Smooth muscle cell (in vitro differentiated cells): ENCODE measurements around the gene ALG14. TPM values are rescaled to one million over a fixed set of nuclear protein-coding genes. Genes with fewer than 3 reads are reported as not detected.

Source experiments
- DNase-seq: peaks from one replicate; lab custom pipeline; 2025; ENCODE audit not compliant: unreplicated experiment; lab: John Stamatoyannopoulos, UW
- H2AFZ ChIP-seq: fragments of 200-600 bp; sonication (generic); 2 replicates; pipeline ENCODE4 v1.6.0; 2016; ENCODE audit warnings: antibody characterized with exemption, low read depth, mild to moderate bottlenecking
- H3F3A ChIP-seq: fragments of 200-600 bp; sonication (generic); 2 replicates; pipeline ENCODE4 v1.6.0; 2017; ENCODE audit warnings: antibody characterized with exemption, low read depth
- H3K27ac ChIP-seq: fragments of 200-600 bp; sonication (generic); 2 replicates; pipeline ENCODE4 v1.5.1; 2016; ENCODE audit warnings: low read depth, mild to moderate bottlenecking
- H3K27me3 ChIP-seq: fragments of 200-600 bp; sonication (generic); 2 replicates; pipeline ENCODE4 v1.6.1; 2016; ENCODE audit warnings: low read depth, mild to moderate bottlenecking
- H3K36me3 ChIP-seq: fragments of 200-600 bp; sonication (generic); 2 replicates; pipeline ENCODE4 v1.5.1; 2016; ENCODE audit warnings: low read depth
- H3K4me1 ChIP-seq: fragments of 200-600 bp; sonication (generic); 2 replicates; pipeline ENCODE4 v1.5.1; 2016; ENCODE audit warnings: low read depth
- H3K4me2 ChIP-seq: fragments of 200-600 bp; sonication (generic); 2 replicates; pipeline ENCODE4 v1.6.0; 2016; ENCODE audit warnings: mild to moderate bottlenecking
- H3K4me3 ChIP-seq: fragments of 200-600 bp; sonication (generic); 2 replicates; pipeline ENCODE4 v1.5.1; 2016; ENCODE audit warnings: mild to moderate bottlenecking
- H3K79me2 ChIP-seq: fragments of 200-600 bp; sonication (generic); 2 replicates; pipeline ENCODE4 v1.6.0; 2016; ENCODE audit warnings: low read depth, mild to moderate bottlenecking
- H3K9ac ChIP-seq: fragments of 200-600 bp; sonication (generic); 2 replicates; pipeline ENCODE4 v1.6.0; 2016; ENCODE audit warnings: low read depth
- H3K9me3 ChIP-seq: fragments of 200-600 bp; sonication (generic); replicated peaks from 2 replicates; pipeline ENCODE4 v1.5.1; 2016; ENCODE audit warnings: low read depth
- H4K20me1 ChIP-seq: fragments of 200-600 bp; sonication (generic); 2 replicates; pipeline ENCODE4 v1.6.0; 2016; ENCODE audit warnings: low read depth
- WGBS: methylation state at CpG from one replicate; pipeline ENCODE4 v1.1.7; 2016; ENCODE audit warnings: low lambda C conversion rate; 5-methylcytosine and 5-hydroxymethylcytosine counted together
- polyA plus RNA-seq: library from polyadenylated mRNA; unstranded; fragments of >200 nt; fragmentation: Nextera tagmentation; extraction: Ambion mirVana; gene quantifications from 2 replicates; pipeline ENCODE4 v1.2.1, GENCODE V29; 2016
- total RNA-seq: library from RNA; depleted of rRNA; stranded (reverse); fragments of >200 nt; gene quantifications from 2 replicates; pipeline ENCODE4 v1.2.3, GENCODE V29; 2014
- TF ChIP-seq, protein P1 (sequence below): fragments of 200-600 bp; sonication (generic); IDR thresholded peaks from 2 replicates; pipeline ENCODE4 v1.5.1; 2017; ENCODE audit warnings: borderline replicate concordance, mild to moderate bottlenecking, antibody characterized with exemption; ENCODE audit not compliant: insufficient read depth, poor library complexity, severe bottlenecking

ALG14 gene
- total and polyA plus RNA-seq, 2 experiments from 2014 or later: 2.4 to 5.5 TPM

DNA sequence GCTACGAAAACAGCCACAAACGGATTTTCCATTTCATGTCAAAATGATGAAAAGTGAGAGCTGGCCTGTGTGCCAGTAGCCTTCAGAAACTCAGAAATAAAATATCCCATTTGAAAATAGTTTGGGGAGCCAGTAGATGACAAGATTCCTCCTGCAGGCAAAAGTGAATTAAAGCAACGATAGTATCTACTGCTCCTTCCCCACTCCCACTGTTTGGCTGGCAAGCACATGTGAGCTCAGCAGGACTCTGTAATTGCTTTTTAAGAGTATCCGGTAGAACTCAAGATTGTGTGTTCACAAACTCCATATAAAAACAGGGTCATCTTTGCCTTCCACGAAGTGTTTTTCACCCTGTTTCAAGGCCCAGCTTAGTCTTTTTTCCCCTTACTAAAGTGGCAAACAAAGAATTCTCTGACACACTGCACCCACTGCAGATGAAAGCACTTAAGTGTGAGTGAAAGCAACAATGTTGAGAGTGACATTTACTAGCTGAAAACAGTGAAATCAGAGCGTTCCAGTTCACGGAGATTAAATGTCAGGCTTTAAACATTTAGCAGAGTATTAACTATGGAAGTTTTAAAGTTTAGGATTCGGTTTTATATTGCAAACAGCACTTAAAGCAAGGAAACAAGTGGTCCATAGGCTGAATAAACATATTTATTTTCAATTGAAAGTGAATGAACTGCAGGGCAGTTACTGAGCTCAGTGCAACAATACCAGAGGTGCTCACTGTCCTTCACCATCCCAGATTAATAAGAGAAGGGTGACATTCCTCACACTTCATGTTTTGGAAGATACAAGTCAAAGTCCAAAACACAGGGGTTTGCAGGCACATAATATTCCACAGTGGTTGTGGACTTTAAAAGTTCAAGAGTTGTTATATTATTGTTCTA, 70.0 kb downstream of the ALG14 start:
- no peak overlapping the region for H2AFZ ChIP-seq
- no peaks in the 10 kb centered on the region for H4K20me1 ChIP-seq
- peaks cover 22% of the 10 kb centered on the region for H3K4me1 ChIP-seq
- TF ChIP-seq, protein P1, sequence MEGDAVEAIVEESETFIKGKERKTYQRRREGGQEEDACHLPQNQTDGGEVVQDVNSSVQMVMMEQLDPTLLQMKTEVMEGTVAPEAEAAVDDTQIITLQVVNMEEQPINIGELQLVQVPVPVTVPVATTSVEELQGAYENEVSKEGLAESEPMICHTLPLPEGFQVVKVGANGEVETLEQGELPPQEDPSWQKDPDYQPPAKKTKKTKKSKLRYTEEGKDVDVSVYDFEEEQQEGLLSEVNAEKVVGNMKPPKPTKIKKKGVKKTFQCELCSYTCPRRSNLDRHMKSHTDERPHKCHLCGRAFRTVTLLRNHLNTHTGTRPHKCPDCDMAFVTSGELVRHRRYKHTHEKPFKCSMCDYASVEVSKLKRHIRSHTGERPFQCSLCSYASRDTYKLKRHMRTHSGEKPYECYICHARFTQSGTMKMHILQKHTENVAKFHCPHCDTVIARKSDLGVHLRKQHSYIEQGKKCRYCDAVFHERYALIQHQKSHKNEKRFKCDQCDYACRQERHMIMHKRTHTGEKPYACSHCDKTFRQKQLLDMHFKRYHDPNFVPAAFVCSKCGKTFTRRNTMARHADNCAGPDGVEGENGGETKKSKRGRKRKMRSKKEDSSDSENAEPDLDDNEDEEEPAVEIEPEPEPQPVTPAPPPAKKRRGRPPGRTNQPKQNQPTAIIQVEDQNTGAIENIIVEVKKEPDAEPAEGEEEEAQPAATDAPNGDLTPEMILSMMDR: no peak
- DNase-seq: no peak
- peak overlapping the region; percentile 44 for H3K4me2 ChIP-seq
- no peaks in the 10 kb centered on the region for H3K9me3 ChIP-seq
- 32% methylated on average over 8 of the region's 8 CpGs for WGBS
- H3K9ac ChIP-seq: no peak overlapping the region
- peak overlapping the region; percentile 37 for H3K27ac ChIP-seq
- H3K36me3 ChIP-seq: no peaks in the 10 kb centered on the region
- no peaks in the 10 kb centered on the region for H3K79me2 ChIP-seq
- no peak overlapping the region for H3K4me3 ChIP-seq
- H3K27me3 ChIP-seq: no peaks in the 10 kb centered on the region
- peaks cover 35% of the 10 kb centered on the region for H3F3A ChIP-seq

DNA sequence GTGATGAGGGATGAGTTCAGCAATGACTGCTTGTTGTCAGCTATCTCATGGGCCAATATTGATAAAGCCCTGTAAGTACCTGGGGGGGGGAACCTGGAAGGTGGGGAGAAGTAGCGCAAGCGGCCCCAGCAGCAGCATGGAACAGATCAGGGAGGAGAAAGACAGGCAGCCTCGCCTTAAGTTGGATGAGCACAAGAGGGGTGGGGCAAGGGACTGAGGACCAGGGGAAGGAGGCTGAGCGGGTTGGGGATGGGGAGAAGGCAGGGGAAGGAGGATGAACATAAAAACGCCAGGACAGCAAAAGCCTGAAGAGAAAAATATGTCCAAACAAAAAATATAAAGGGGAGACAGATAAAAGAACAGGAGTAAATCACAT, 70.6 kb downstream of the ALG14 start:
- TF ChIP-seq, protein P1: no peak
- Histone ChIP-seq H3K36me3 (no peaks in the 10 kb centered on the region), H3F3A (peaks cover 29% of the 10 kb centered on the region), H3K27ac (no peak overlapping the region), H3K4me2 (peak overlapping the region; percentile 44), H3K4me1 (peaks cover 28% of the 10 kb centered on the region), H3K79me2 (no peaks in the 10 kb centered on the region), H2AFZ (no peak overlapping the region), H3K4me3 (no peak overlapping the region), H3K27me3 (no peaks in the 10 kb centered on the region), H4K20me1 (no peaks in the 10 kb centered on the region), H3K9ac (no peak overlapping the region), H3K9me3 (no peaks in the 10 kb centered on the region)
- no peak for DNase-seq
- WGBS: 75% methylated on average over 5 of the region's 5 CpGs

DNA sequence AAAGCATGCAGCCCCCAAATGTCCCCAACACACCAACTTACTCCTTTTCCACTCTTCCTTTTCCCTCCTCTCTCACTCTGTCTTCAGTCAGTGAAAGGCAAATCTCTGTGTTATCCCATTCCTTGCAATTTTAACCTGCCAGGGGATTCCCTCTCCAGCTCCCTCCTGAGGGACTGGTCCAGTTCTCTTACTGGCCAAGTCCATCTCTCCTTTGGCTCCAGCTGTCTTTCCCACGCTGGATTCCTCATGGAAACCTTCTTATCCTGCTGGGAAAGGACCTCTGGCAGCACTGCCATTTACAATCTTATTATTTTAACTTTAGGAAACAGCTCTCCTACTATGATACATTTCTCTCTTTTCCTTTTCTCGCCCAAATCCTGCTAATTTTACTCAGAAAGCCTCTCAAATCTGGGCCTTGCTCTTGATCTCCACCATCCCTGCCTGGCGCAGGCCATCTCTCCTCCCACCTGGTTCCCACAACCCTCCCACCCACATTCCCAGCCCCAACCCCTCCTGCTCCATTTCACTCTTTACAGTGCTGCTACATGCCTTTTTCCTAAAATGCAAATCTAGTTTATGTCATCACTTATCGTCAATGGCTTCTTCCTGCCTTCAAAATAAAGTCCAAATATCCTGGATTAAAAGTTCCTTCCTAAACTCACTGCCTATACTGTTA, 73.2 kb downstream of the ALG14 start:
- H3K36me3 ChIP-seq: no peaks in the 10 kb centered on the region
- H3K9me3 ChIP-seq: no peaks in the 10 kb centered on the region
- no peaks in the 10 kb centered on the region for H3K79me2 ChIP-seq
- no peak for DNase-seq
- 90% methylated on average over 4 of the region's 4 CpGs for WGBS
- no peak overlapping the region for H3K4me2 ChIP-seq
- no peak overlapping the region for H3K4me3 ChIP-seq
- H3K9ac ChIP-seq: no peak overlapping the region
- H3K4me1 ChIP-seq: peaks cover 28% of the 10 kb centered on the region
- no peaks in the 10 kb centered on the region for H4K20me1 ChIP-seq
- TF ChIP-seq, protein P1: no peak
- H2AFZ ChIP-seq: no peak overlapping the region
- no peak overlapping the region for H3K27ac ChIP-seq
- no peaks in the 10 kb centered on the region for H3K27me3 ChIP-seq
- peaks cover 12% of the 10 kb centered on the region for H3F3A ChIP-seq
